ENCODE data around the gene BRINP2.
"Not testable (repeated sequence)": the region's sequence is repeated elsewhere in the genome, so short reads cannot be mapped to it uniquely, and the experiment has no call there.

BRINP2 gene

DNA sequence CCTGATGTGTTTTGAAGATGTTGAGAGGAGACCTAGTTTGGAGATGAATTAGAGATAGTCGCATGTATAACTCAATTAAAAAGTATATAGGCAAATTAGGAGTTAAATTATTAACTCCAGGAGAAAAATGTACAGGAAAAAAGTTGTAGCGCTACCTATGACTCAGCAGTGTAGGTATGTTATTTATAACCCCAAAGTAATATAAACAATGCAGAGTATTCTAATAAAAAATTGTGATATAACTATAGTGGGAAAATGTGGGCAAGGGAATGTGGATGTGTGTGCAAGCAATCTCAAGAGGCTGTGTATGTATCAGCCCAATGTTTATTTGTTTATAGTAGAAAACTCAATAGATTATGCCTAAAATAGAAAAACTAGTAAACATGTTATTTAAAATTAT, 144.5 kb downstream of the BRINP2 start:
- DNase-seq (ENCODE audit: low spot score): no peak
- TF ChIP-seq, protein P1, sequence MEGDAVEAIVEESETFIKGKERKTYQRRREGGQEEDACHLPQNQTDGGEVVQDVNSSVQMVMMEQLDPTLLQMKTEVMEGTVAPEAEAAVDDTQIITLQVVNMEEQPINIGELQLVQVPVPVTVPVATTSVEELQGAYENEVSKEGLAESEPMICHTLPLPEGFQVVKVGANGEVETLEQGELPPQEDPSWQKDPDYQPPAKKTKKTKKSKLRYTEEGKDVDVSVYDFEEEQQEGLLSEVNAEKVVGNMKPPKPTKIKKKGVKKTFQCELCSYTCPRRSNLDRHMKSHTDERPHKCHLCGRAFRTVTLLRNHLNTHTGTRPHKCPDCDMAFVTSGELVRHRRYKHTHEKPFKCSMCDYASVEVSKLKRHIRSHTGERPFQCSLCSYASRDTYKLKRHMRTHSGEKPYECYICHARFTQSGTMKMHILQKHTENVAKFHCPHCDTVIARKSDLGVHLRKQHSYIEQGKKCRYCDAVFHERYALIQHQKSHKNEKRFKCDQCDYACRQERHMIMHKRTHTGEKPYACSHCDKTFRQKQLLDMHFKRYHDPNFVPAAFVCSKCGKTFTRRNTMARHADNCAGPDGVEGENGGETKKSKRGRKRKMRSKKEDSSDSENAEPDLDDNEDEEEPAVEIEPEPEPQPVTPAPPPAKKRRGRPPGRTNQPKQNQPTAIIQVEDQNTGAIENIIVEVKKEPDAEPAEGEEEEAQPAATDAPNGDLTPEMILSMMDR (IDR thresholded peaks at IDR 0.05; ENCODE audit: extremely low read depth, missing control alignments): no peak

DNA sequence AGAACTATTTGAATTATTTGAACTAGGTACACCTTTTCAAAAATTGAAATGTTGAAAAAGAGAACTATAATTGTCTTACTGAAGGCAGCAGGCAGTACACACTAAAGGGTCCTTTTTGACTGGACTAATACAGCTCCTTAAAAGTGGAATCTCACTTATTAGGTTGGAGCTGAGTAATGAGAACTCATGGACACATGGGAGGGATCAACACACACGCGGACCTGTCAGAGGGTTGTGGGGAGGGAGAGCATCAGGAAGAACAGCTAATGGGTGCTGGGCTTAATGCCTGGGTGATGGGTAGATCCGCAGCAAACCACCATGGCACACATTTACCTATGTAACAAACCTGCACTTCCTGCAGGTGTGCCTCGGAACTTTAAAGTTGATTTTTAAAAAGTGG, 145.0 kb downstream of the BRINP2 start:
- DNase-seq (ENCODE audit: low spot score): no peak

DNA sequence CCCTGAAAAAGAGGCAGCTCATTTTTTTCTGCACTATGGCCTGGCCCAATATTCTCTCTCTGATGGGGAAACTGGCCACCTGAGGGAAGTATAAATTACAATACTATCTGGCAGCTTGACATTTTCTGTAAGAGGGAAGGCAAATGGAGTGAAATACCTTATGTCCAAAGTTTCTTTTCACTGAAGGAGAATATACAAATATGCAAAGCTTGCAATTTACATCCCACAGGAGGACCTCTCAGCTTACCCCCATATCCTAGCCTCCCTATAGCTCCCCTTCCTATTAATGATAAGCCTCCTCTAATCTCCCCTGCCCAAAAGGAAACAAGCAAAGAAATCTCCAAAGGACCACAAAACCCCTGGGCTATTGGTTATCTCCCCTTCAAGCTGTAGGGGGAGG, 150.7 kb downstream of the BRINP2 start:
- not testable (repeated sequence) for DNase-seq (ENCODE audit: low spot score)

More for the DNA sequence above, 145.0 kb downstream of the BRINP2 start:
- TF ChIP-seq, protein P1 (IDR thresholded peaks at IDR 0.05; ENCODE audit: extremely low read depth, missing control alignments): no peak

DNA sequence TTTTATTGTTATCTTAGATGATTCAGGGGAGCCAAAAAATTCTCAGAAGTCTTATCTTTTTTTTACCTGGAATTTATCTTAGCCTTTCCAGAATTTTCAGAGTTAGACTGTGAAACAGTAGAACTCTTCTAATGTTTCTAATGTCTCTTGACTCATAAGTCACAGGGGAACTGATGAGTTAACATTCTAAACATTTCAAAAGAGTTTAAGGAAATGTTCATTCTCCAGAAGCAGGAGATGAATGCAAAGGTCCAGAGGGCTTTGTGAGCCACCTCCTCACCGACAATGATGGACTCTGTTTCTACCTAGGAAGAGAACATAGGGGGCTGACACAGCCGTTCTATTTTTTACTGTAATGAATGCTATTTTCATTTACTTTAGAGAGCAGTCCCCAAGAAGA, 157.5 kb downstream of the BRINP2 start:
- TF ChIP-seq, protein P1 (IDR thresholded peaks at IDR 0.05; ENCODE audit: extremely low read depth, missing control alignments): no peak
- DNase-seq (ENCODE audit: low spot score): no peak

DNA sequence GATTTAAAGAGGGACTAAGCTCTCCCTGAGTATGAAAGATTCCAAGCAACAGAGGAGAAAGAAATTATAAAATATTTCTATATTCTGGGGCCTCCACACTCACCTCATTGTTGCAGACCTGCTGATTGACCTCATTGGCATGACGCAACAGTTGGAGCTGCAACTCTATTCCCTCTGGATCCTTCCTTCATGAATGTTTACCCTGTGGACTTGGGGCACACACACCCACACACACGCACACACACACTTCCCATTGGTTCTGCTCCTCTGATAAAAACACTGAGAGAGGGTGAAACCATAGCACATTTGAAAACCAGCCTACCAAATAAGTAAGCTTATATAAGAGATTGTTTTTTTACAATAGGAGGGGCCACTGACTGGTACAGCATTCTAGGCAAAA, 159.1 kb downstream of the BRINP2 start:
- TF ChIP-seq, protein P1 (IDR thresholded peaks at IDR 0.05; ENCODE audit: extremely low read depth, missing control alignments): no peak
- DNase-seq (ENCODE audit: low spot score): no peak

Data from GM20000 (cell line).